Activated naive CD4-positive, alpha-beta T cell treated with anti-CD3 and anti-CD28 coated beads, Interleukin-2, amount 10 ng/mL, durations not matched to agents 7 days and 5 days (primary cell): ENCODE results near the gene TRMT10C.

ENCODE experiments used
- CTCF ChIA-PET: fragments of 350-600 bp; sonication (Branson Sonifier 250); formaldehyde crosslinking; loops from one replicate; lab custom pipeline; 2021; ENCODE audit warnings: antibody characterized with exemption; lab: Charles Lee
- DNase-seq: peaks from one replicate; pipeline ENCODE4 v3.0.0-alpha.2; 2020
- H3K27ac Mint-ChIP-seq: one replicate; pipeline ENCODE4 v1.8.0; 2021; ENCODE audit warnings: mild to moderate bottlenecking, moderate library complexity, mixed read lengths
- H3K27me3 Mint-ChIP-seq: one replicate; pipeline ENCODE4 v1.8.0; 2021; ENCODE audit warnings: mild to moderate bottlenecking, mixed read lengths
- H3K36me3 Mint-ChIP-seq: one replicate; pipeline ENCODE4 v1.8.0; 2021; ENCODE audit warnings: mixed read lengths
- H3K4me1 Mint-ChIP-seq: one replicate; pipeline ENCODE4 v1.8.0; 2021; ENCODE audit warnings: mixed read lengths
- H3K4me3 Mint-ChIP-seq: one replicate; pipeline ENCODE4 v1.8.0; 2021; ENCODE audit warnings: mild to moderate bottlenecking, moderate library complexity, mixed read lengths
- H3K9me3 Mint-ChIP-seq: one replicate; pipeline ENCODE4 v1.8.0; 2021; ENCODE audit warnings: mixed read lengths

The TRMT10C gene

GRCh38 chr3:101561630-101562328 is at the start of gene TRMT10C:
TSS of gene TRMT10C (plus strand) at chr3:101561868. CDS start at chr3:101564782, 2,914 bp downstream.
- peaks cover 41% of the 10 kb centered on the region for H3K4me1 Mint-ChIP-seq

GRCh38 chr3:101512396-101512645 is 49.3 kb upstream of the TRMT10C start:
- CTCF ChIA-PET, result interaction anchor here (0.5 to 1.3 kb wide), 3 partner anchors 62 to 166 kb away, joined by 3 to 5 read pairs (median 3); partner anchors contain the start of gene PCNP
- Mint-ChIP-seq H3K4me3 (peak overlapping the region; percentile 100), H3K4me1 (peaks cover 66% of the 10 kb centered on the region), H3K27ac (peak overlapping the region; percentile 99), H3K36me3 (peaks cover 32% of the 10 kb centered on the region), H3K9me3 (no peaks in the 10 kb centered on the region), H3K27me3 (peaks cover 4% of the 10 kb centered on the region)
- DNase-seq, result no peak

More at GRCh38 chr3:101561630-101562328, at the start of gene TRMT10C:
- peak; percentile 95 for DNase-seq
- H3K27ac Mint-ChIP-seq, result peak within 1 kb of the TSS; percentile 98
- peaks cover 5% of the 10 kb centered on the region for H3K27me3 Mint-ChIP-seq
- CTCF ChIA-PET, result interaction anchor here (1.0 kb wide), 1 partner anchor 11 kb away, joined by 4 read pairs; no protein-coding TSS in a partner anchor
- H3K4me3 Mint-ChIP-seq, result peak within 1 kb of the TSS; percentile 97
- H3K36me3 Mint-ChIP-seq, result peaks cover 34% of the 10 kb centered on the region
- H3K9me3 Mint-ChIP-seq, result no peaks in the 10 kb centered on the region

DNA sequence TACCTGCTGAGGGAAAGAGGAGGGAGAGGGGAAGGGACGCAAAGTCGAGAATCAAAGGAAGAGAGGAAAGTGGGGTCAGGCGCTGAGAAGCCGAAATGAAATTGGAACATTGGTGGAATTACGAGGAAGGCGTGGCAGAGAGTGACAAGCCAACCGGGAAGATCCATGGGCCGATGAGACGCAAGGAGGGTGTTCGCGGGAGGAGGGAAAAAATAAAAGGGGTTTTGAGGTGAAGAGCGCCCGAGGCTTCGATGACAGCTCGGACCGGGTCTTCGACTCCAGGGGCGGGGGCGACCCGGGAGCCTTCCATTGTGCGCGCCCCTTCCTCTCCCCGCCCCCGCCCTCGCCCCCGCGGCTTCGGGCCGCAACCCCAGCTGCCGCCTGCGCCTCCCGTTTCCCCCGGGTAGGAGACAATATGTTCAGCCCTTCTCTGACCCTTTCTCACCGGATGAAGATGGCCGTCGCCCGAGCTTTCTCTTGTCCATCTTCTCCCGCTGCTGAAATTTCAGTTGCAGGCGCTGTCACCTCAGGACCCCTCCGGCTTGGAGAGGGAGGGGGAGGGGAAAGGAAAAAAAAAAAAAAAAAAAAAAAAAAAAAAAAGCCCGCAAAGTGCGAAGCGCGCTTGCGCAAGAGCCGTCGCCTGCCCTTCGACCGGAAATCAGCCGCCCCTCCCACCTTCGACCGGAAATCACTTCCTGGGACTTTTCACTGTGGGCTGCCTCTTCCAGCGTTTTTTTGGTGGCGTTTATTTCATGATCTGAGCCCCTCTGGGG is 48.8 kb upstream of the TRMT10C start, which contains the start of gene SENP7:
SENP7 (minus strand) TSS at position 567 of the 773 bp plus-strand sequence; CDS start at position 485, 82 bp downstream.
- peaks cover 31% of the 10 kb centered on the region for H3K36me3 Mint-ChIP-seq

GRCh38 chr3:101513419-101513986 is 48.2 kb upstream of the TRMT10C start:
- no peak for DNase-seq
- peak overlapping the region; percentile 100 for H3K4me3 Mint-ChIP-seq
- CTCF ChIA-PET, result interaction anchor here (0.7 to 1.3 kb wide), 5 partner anchors 32 to 443 kb away, joined by 3 to 5 read pairs (median 3); partner anchors contain the start of gene PCNP
- peaks cover 72% of the 10 kb centered on the region for H3K4me1 Mint-ChIP-seq
- no peaks in the 10 kb centered on the region for H3K9me3 Mint-ChIP-seq
- peak overlapping the region; percentile 99 for H3K27ac Mint-ChIP-seq
- peaks cover 28% of the 10 kb centered on the region for H3K36me3 Mint-ChIP-seq
- H3K27me3 Mint-ChIP-seq, result peaks cover 4% of the 10 kb centered on the region

More for the DNA sequence above, 48.8 kb upstream of the TRMT10C start, which contains the start of gene SENP7:
- DNase-seq, result peak; percentile 87
- H3K27me3 Mint-ChIP-seq, result peaks cover 4% of the 10 kb centered on the region
- no peaks in the 10 kb centered on the region for H3K9me3 Mint-ChIP-seq
- peaks cover 69% of the 10 kb centered on the region for H3K4me1 Mint-ChIP-seq
- CTCF ChIA-PET, result interaction anchor here (0.5 to 1.3 kb wide), 5 partner anchors 61 to 442 kb away, joined by 3 to 5 read pairs (median 3); partner anchors contain the start of gene PCNP
- peak within 1 kb of the TSS; percentile 100 for H3K4me3 Mint-ChIP-seq
- peak within 1 kb of the TSS; percentile 99 for H3K27ac Mint-ChIP-seq

GRCh38 chr3:101518421-101518871 is 43.2 kb upstream of the TRMT10C start:
- Mint-ChIP-seq H3K27ac (peak overlapping the region; percentile 95), H3K4me3 (peak overlapping the region; percentile 11), H3K36me3 (peaks cover 3% of the 10 kb centered on the region), H3K9me3 (no peaks in the 10 kb centered on the region), H3K4me1 (peaks cover 73% of the 10 kb centered on the region), H3K27me3 (no peaks in the 10 kb centered on the region)
- DNase-seq, result peak; percentile 60
- CTCF ChIA-PET, result interaction anchor here (1.1 to 1.4 kb wide), 5 partner anchors 12 to 55 kb away, joined by 3 to 7 read pairs (median 4); partner anchors contain the start of gene PCNP

- Mint-ChIP-seq H3K27me3 (no peaks in the 10 kb centered on the region), H3K27ac (peak overlapping the region; percentile 95), H3K9me3 (no peaks in the 10 kb centered on the region), H3K4me3 (peak overlapping the region; percentile 50), H3K4me1 (peaks cover 64% of the 10 kb centered on the region), H3K36me3 (peaks cover 7% of the 10 kb centered on the region)
- CTCF ChIA-PET, result interaction anchor here (0.8 to 1.4 kb wide), 2 partner anchors 51 to 171 kb away, joined by 3 to 4 read pairs; no protein-coding TSS in a partner anchor
- DNase-seq, result no peak
These were observed 41.8 kb upstream of the TRMT10C start for GRCh38 chr3:101519685-101520365.

GRCh38 chr3:101521211-101521701 is 40.4 kb upstream of the TRMT10C start:
- Mint-ChIP-seq H3K9me3 (peaks cover 4% of the 10 kb centered on the region), H3K27me3 (no peaks in the 10 kb centered on the region), H3K27ac (peak overlapping the region; percentile 95), H3K36me3 (peaks cover 9% of the 10 kb centered on the region), H3K4me3 (peak overlapping the region; percentile 50), H3K4me1 (peaks cover 55% of the 10 kb centered on the region)
- peak; percentile 38 for DNase-seq
- CTCF ChIA-PET, result no interaction called here

DNA sequence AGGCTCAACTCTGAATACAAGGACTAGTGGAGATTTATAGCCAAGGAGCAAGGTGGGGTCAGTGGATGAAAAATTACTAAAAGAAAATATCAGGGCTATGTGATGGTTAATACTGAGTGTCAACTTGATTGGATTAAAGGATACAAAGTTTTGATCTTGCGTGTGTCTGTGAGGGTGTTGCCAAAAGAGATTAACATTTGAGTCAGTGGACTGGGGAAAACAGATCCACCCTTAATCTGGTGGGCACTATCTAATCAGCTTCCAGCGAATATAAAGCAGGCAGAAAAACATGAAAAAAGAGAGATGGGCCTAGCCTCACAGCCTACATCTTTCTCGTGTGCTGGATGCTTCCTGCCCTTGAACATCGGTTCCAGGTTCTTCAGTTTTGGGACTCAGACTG is 34.2 kb upstream of the TRMT10C start:
- DNase-seq, result no peak
- CTCF ChIA-PET, result no interaction called here
- peaks cover 43% of the 10 kb centered on the region for H3K4me1 Mint-ChIP-seq
- H3K4me3 Mint-ChIP-seq, result no peak overlapping the region
- H3K36me3 Mint-ChIP-seq, result peaks cover 21% of the 10 kb centered on the region
- peaks cover 19% of the 10 kb centered on the region for H3K9me3 Mint-ChIP-seq
- H3K27me3 Mint-ChIP-seq, result no peaks in the 10 kb centered on the region
- H3K27ac Mint-ChIP-seq, result no peak overlapping the region

DNA sequence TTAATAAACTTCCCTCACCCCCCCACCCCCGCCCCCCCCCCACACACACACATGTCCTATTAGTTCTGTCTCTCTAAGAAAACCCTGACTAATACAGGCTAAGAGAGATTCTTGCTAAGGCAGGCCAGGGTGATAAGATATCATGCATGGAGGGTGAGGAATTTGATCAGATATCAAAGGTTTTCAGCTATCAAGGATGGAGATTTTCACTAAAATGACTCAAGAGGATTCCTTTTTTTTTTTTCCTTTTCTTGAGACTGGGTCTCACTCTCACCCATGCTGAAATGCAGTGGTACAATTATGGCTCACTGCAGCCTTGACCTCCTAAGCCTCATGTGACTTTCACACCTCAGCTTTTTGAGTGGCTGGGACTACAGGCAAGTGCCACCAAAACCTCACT is 33.8 kb upstream of the TRMT10C start:
- no peak overlapping the region for H3K27ac Mint-ChIP-seq
- H3K9me3 Mint-ChIP-seq, result peaks cover 19% of the 10 kb centered on the region
- CTCF ChIA-PET, result no interaction called here
- H3K27me3 Mint-ChIP-seq, result no peaks in the 10 kb centered on the region
- no peak overlapping the region for H3K4me3 Mint-ChIP-seq
- DNase-seq, result no peak
- H3K36me3 Mint-ChIP-seq, result peaks cover 21% of the 10 kb centered on the region
- peaks cover 40% of the 10 kb centered on the region for H3K4me1 Mint-ChIP-seq

DNA sequence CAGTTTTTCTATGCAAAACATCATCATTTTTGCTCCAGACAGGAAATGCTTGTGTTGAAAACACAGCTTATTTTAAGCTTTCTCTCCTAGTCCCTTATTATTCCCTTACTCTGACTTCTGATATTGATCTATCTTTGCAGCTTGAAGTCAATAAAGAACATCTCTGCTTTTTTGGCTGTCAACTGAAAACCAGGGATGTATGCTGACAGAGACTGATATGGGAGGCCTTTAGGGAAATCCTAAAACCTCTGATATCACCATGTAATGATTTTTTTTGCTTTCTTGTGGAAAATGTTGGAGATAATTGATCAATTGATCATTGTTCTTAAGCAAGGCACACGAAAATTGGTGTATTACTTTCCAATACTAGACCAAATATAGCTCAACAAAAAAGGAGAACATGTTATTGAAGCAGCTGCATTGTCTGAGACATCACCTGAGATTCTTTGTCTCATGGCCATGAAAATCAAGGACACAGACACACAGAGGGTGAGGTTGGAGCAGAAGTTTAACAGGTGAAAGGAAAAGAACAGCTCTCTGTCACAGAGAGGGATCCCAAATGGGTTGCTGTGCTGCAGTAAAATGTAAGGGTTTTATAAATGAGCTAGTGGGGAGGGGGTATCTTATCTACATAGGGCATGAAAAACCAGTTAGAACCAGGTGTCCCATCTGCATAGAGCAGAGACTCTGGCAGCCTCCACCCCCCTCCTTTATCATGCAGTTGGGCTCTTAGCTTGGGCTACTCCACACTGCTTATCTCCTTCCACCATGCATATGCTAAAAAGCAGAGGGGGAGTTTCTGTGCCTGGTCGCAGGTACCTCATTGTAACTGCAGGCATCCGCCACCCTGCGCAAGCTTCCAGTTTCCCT is 31.6 kb upstream of the TRMT10C start:
- no peak for DNase-seq
- no peaks in the 10 kb centered on the region for H3K27me3 Mint-ChIP-seq
- peak overlapping the region; percentile 81 for H3K27ac Mint-ChIP-seq
- peaks cover 17% of the 10 kb centered on the region for H3K9me3 Mint-ChIP-seq
- H3K4me1 Mint-ChIP-seq, result peaks cover 39% of the 10 kb centered on the region
- CTCF ChIA-PET, result interaction anchor here (1.0 kb wide), 1 partner anchor 12 kb away, joined by 4 read pairs; no protein-coding TSS in a partner anchor
- peaks cover 15% of the 10 kb centered on the region for H3K36me3 Mint-ChIP-seq
- H3K4me3 Mint-ChIP-seq, result no peak overlapping the region

DNA sequence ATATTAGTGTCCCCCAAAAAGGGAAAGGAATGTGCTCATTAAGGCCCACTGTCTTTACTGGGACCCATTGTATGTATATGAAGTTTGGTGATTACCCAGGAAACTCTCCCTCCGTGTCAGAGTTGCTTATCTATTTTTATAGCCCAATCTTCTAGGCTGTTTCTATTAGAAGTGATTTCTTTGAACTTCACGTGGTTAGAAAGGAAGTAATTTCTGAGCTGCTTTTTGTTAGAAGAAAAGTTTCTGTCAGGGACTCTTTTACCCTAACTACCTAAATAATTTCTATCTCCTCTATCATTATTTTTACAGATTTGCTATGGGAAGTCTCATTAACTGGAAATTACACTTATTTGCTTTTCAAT is 31.0 kb upstream of the TRMT10C start:
- no peak for DNase-seq
- H3K27me3 Mint-ChIP-seq, result no peaks in the 10 kb centered on the region
- H3K9me3 Mint-ChIP-seq, result peaks cover 15% of the 10 kb centered on the region
- H3K36me3 Mint-ChIP-seq, result peaks cover 14% of the 10 kb centered on the region
- CTCF ChIA-PET, result interaction anchor here (1.0 kb wide), 1 partner anchor 12 kb away, joined by 4 read pairs; no protein-coding TSS in a partner anchor
- H3K27ac Mint-ChIP-seq, result peak overlapping the region; percentile 81
- no peak overlapping the region for H3K4me3 Mint-ChIP-seq
- peaks cover 39% of the 10 kb centered on the region for H3K4me1 Mint-ChIP-seq

- H3K27me3 Mint-ChIP-seq, result peaks cover 3% of the 10 kb centered on the region
- H3K4me1 Mint-ChIP-seq, result peaks cover 39% of the 10 kb centered on the region
- peak overlapping the region; percentile 81 for H3K27ac Mint-ChIP-seq
- H3K9me3 Mint-ChIP-seq, result peaks cover 17% of the 10 kb centered on the region
- CTCF ChIA-PET, result no interaction called here
- DNase-seq, result no peak
- H3K4me3 Mint-ChIP-seq, result no peak overlapping the region
- peaks cover 16% of the 10 kb centered on the region for H3K36me3 Mint-ChIP-seq
These were observed 30.1 kb upstream of the TRMT10C start for GRCh38 chr3:101531473-101532086.
